B cell (primary cell): ENCODE measurements around the gene MAP2K6. TPM values are rescaled to one million over a fixed set of nuclear protein-coding genes. Genes with fewer than 3 reads are reported as not detected.

Experiments
- ATAC-seq: fragments of 200-7000 bp; cut with Tn5 transposase; one replicate; pipeline ENCODE4 v1.10.0; 2021; ENCODE audit warnings: low read depth, mild to moderate bottlenecking, moderate number of reproducible peaks, moderate library complexity
- CTCF ChIA-PET: fragments of 350-600 bp; sonication (Branson Sonifier 250); formaldehyde crosslinking; loops from one replicate; lab custom pipeline; 2021; ENCODE audit warnings: antibody characterized with exemption, inconsistent platforms; lab: Charles Lee
- POLR2A ChIA-PET: fragments of 350-600 bp; sonication (Branson Sonifier 250); formaldehyde crosslinking; loops from one replicate; lab custom pipeline; 2021; ENCODE audit warnings: antibody characterized with exemption; lab: Charles Lee
- DNase-seq: peaks from one replicate; pipeline ENCODE4 v3.0.0; 2013
- H2AFZ ChIP-seq: 2 replicates; pipeline ENCODE4 v1.6.1; 2012; ENCODE audit warnings: mild to moderate bottlenecking, low read depth, low read length; ENCODE audit not compliant: insufficient read depth, poor library complexity, severe bottlenecking
- H3K27ac ChIP-seq, 2 donors: 1 replicate in 1 of 2; 2 replicates in 1 of 2; pipeline ENCODE4 v1.5.1; 2012 to 2013; ENCODE audit warnings: low read length in 2 of 2, mild to moderate bottlenecking in 2 of 2, moderate library complexity in 1 of 2
- H3K27me3 ChIP-seq, 4 experiments: fragments of 200-600 bp in 1 of 4; sonication (generic) in 1 of 4; replicated peaks in 1 of 4; 1 replicate in 2 of 4; 2 replicates in 2 of 4; pipeline versions ENCODE4 v1.6.1 to v1.7.0; 2013 to 2016; ENCODE audit warnings: low read length in 3 of 4, mild to moderate bottlenecking in 2 of 4, mixed read lengths in 1 of 4, moderate library complexity in 1 of 4; ENCODE audit not compliant: insufficient read depth in 4 of 4, control insufficient read depth in 3 of 4; ENCODE audit errors: control extremely low read depth in 1 of 4
- H3K36me3 ChIP-seq, 2 experiments: replicated peaks in 1 of 2; 1 replicate in 1 of 2; 2 replicates in 1 of 2; pipeline versions ENCODE4 v1.6.1 to v1.7.1; 2013; ENCODE audit warnings: low read length in 1 of 2; ENCODE audit not compliant: insufficient read depth in 2 of 2, control insufficient read depth in 1 of 2; ENCODE audit errors: control extremely low read depth in 1 of 2, extremely low read depth in 1 of 2
- H3K4me1 ChIP-seq, 2 donors: fragments of 200-600 bp in 1 of 2; sonication (generic) in 1 of 2; 1 replicate in 1 of 2; 2 replicates in 1 of 2; pipeline versions ENCODE4 v1.5.1 to v1.6.1; 2013 to 2017; ENCODE audit warnings: low read length in 2 of 2; ENCODE audit not compliant: control insufficient read depth in 2 of 2, insufficient read depth in 2 of 2
- H3K4me2 ChIP-seq: replicated peaks from 2 replicates; pipeline ENCODE3; 2012; ENCODE audit warnings: mild to moderate bottlenecking, low read depth, low read length; ENCODE audit not compliant: poor library complexity, severe bottlenecking
- H3K4me3 ChIP-seq, 5 experiments: fragments of 200-600 bp in 1 of 5; sonication (generic) in 1 of 5; 1 replicate in 3 of 5; 2 replicates in 2 of 5; pipeline versions ENCODE4 v1.5.1 to v1.7.0; 2011 to 2016; ENCODE audit warnings: low read length in 4 of 5, mild to moderate bottlenecking in 4 of 5, low read depth in 2 of 5, control low read depth in 1 of 5, moderate library complexity in 1 of 5; ENCODE audit not compliant: insufficient read depth in 1 of 5; ENCODE audit errors: control extremely low read depth in 1 of 5, extremely low read depth in 1 of 5
- H3K79me2 ChIP-seq: fragments of 200-600 bp; sonication (generic); one replicate; pipeline ENCODE4 v1.6.0; 2016; ENCODE audit warnings: low read length; ENCODE audit not compliant: control insufficient read depth, insufficient read depth
- H3K9ac ChIP-seq: fragments of 200-600 bp; sonication (generic); 2 replicates; pipeline ENCODE4 v1.6.1; 2017; ENCODE audit warnings: mild to moderate bottlenecking, low read length, moderate library complexity
- H3K9me3 ChIP-seq, 3 donors: one replicate each; pipeline versions ENCODE4 v1.6.1 to v1.7.1; 2013; ENCODE audit warnings: low read length in 2 of 3; ENCODE audit not compliant: control insufficient read depth in 2 of 3, insufficient read depth in 1 of 3; ENCODE audit errors: control extremely low read depth in 1 of 3
- H4K20me1 ChIP-seq: 2 replicates; pipeline ENCODE4 v1.6.0; 2012; ENCODE audit warnings: mild to moderate bottlenecking, low read length; ENCODE audit not compliant: insufficient read depth, control insufficient read depth, poor library complexity, severe bottlenecking
- H3K27ac Mint-ChIP-seq: one replicate; pipeline ENCODE4 v1.8.0; 2021; ENCODE audit warnings: mixed read lengths
- H3K27me3 Mint-ChIP-seq: one replicate; pipeline ENCODE4 v1.8.0; 2021; ENCODE audit warnings: mixed read lengths
- H3K4me1 Mint-ChIP-seq: one replicate; pipeline ENCODE4 v1.8.0; 2021; ENCODE audit warnings: mixed read lengths
- H3K4me3 Mint-ChIP-seq: one replicate; pipeline ENCODE4 v1.8.0; 2021; ENCODE audit warnings: mixed read lengths
- H3K9me3 Mint-ChIP-seq: one replicate; pipeline ENCODE4 v1.8.0; 2022; ENCODE audit warnings: mixed read lengths; ENCODE audit not compliant: insufficient read depth
- CTCF ChIP-seq: fragments of 200-600 bp; IDR thresholded peaks from one replicate; pipeline ENCODE4 v1.8.0; 2022; ENCODE audit warnings: antibody characterized with exemption, mild to moderate bottlenecking
- EZH2 ChIP-seq: IDR thresholded peaks from 2 replicates; pipeline ENCODE4 v1.6.1; 2012; ENCODE audit warnings: borderline replicate concordance, low read depth, mild to moderate bottlenecking, moderate library complexity, low read length; ENCODE audit not compliant: insufficient read depth, poor library complexity, severe bottlenecking
- WGBS: methylation state at CpG from one replicate; pipeline ENCODE4 v1.1.5; 2013; ENCODE audit warnings: missing lambda C conversion rate; ENCODE audit not compliant: insufficient coverage; 5-methylcytosine and 5-hydroxymethylcytosine counted together
- intact Hi-C: fragments of 100-400 bp; cut with micrococcal nuclease; formaldehyde crosslinking; loops from one replicate; pipeline ENCODE4 v1.10.0; 2022
- polyA plus RNA-seq: library from polyadenylated mRNA; depleted of rRNA; stranded (reverse); fragments of >200 nt; gene quantifications from 2 replicates; pipeline ENCODE4 v1.2.3, GENCODE V29; 2012
- total RNA-seq, 2 donors: library from RNA; stranded (reverse); fragments of 120-200 nt in 1 of 2; gene quantifications; 1 replicate in 1 of 2; 2 replicates in 1 of 2; pipeline versions ENCODE4 v1.2.3 to v1.2.4, GENCODE V29; 2013 to 2022

The MAP2K6 gene
- total and polyA plus RNA-seq, 2 donors (not counting 1 experiment from before 2014, with no cell fraction given) = 2.4 to 7.7 TPM

- no peaks in the 10 kb centered on the region for H3K27me3 Mint-ChIP-seq
- H3K9me3 Mint-ChIP-seq = peaks cover 2% of the 10 kb centered on the region
- no peak overlapping the region for H2AFZ ChIP-seq
- H3K4me1 ChIP-seq = no peaks in the 10 kb centered on the region
- CTCF ChIA-PET = interaction anchor here (1.1 kb wide), 1 partner anchor 28 kb away, joined by 3 read pairs; no protein-coding TSS in a partner anchor
- H3K27ac Mint-ChIP-seq = no peak overlapping the region
- no peak overlapping the region for H3K4me3 ChIP-seq
- no peaks in the 10 kb centered on the region for H4K20me1 ChIP-seq
- no peak overlapping the region for H3K4me2 ChIP-seq
- H3K79me2 ChIP-seq = no peaks in the 10 kb centered on the region
- DNase-seq (no peak), ATAC-seq (no peak)
- H3K4me1 Mint-ChIP-seq = no peaks in the 10 kb centered on the region
- no peak overlapping the region for H3K9ac ChIP-seq
- intact Hi-C loops = no loop called here
- no peak overlapping the region for H3K4me3 Mint-ChIP-seq
- H3K9me3 ChIP-seq = peaks cover 3 to 11% (median 4%) of the 10 kb centered on the region in 3 donors
- H3K36me3 ChIP-seq = no peaks in the 10 kb centered on the region
- no peak overlapping the region for H3K27ac ChIP-seq
- POLR2A ChIA-PET = no interaction called here
- no peaks in the 10 kb centered on the region for H3K27me3 ChIP-seq
- 100% methylated on average over 1 of the region's 4 CpGs for WGBS
- TF ChIP-seq EZH2 = no peak
- TF ChIP-seq CTCF = no peak
Measured at GRCh38 chr17:69438776-69439175, 24.3 kb downstream of the MAP2K6 start.

GRCh38 chr17:69441179-69441578, 26.7 kb downstream of the MAP2K6 start:
- WGBS = 100% methylated on average over 1 of the region's 2 CpGs
- intact Hi-C loops = no loop called here

More at GRCh38 chr17:69441179-69441578, 26.7 kb downstream of the MAP2K6 start:
- Mint-ChIP-seq H3K27ac (no peak overlapping the region), H3K4me3 (no peak overlapping the region), H3K4me1 (peaks cover 7% of the 10 kb centered on the region), H3K27me3 (no peaks in the 10 kb centered on the region), H3K9me3 (peaks cover 2% of the 10 kb centered on the region)
- Histone ChIP-seq H3K4me3 (no peak overlapping the region), H3K4me1 (no peaks in the 10 kb centered on the region), H3K9me3 (peaks cover 3 to 11% (median 4%) of the 10 kb centered on the region in 3 donors), H3K27ac (no peak overlapping the region), H2AFZ (no peak overlapping the region), H3K79me2 (no peaks in the 10 kb centered on the region), H3K36me3 (no peaks in the 10 kb centered on the region), H4K20me1 (no peaks in the 10 kb centered on the region), H3K9ac (no peak overlapping the region), H3K4me2 (no peak overlapping the region), H3K27me3 (no peaks in the 10 kb centered on the region)
- no peak for TF ChIP-seq CTCF
- TF ChIP-seq EZH2 = no peak
- ChIA-PET POLR2A (no interaction called here), CTCF (no interaction called here)
- DNase-seq (no peak), ATAC-seq (no peak)
